Ectodermal cell (in vitro differentiated cells): ENCODE measurements around the gene NMD3. TPM values are rescaled to one million over a fixed set of nuclear protein-coding genes. Genes with fewer than 3 reads are reported as not detected.
A peak's percentile ranks its signal among the peaks of the same experiment; 100 is the strongest.
"Not testable (repeated sequence)": the region's sequence is repeated elsewhere in the genome, so short reads cannot be mapped to it uniquely, and the experiment has no call there.

Source experiments
- H3K27ac ChIP-seq: 2 replicates; pipeline ENCODE4 v1.7.0; 2013; ENCODE audit warnings: mild to moderate bottlenecking, low read depth, low read length; ENCODE audit not compliant: insufficient read depth, poor library complexity, severe bottlenecking
- H3K27me3 ChIP-seq: 2 replicates; pipeline ENCODE4 v1.7.0; 2013; ENCODE audit warnings: mild to moderate bottlenecking, low read length; ENCODE audit not compliant: insufficient read depth, control insufficient read depth, poor library complexity, severe bottlenecking
- H3K36me3 ChIP-seq: one replicate; pipeline ENCODE4 v1.7.0; 2013; ENCODE audit warnings: low read length; ENCODE audit not compliant: control insufficient read depth, insufficient read depth
- H3K4me1 ChIP-seq: one replicate; pipeline ENCODE4 v1.7.0; 2013; ENCODE audit warnings: low read length; ENCODE audit not compliant: control insufficient read depth, insufficient read depth
- H3K4me3 ChIP-seq: 2 replicates; pipeline ENCODE4 v1.7.0; 2013; ENCODE audit warnings: low read depth, low read length, control low read depth; ENCODE audit not compliant: insufficient read depth
- H3K9me3 ChIP-seq: 2 replicates; pipeline ENCODE4 v1.7.0; 2013; ENCODE audit warnings: mild to moderate bottlenecking, low read length, moderate library complexity; ENCODE audit not compliant: control insufficient read depth
- WGBS, 2 experiments: methylation state at CpG; one replicate each; pipeline ENCODE4 v1.1.7; 2013; ENCODE audit warnings: missing lambda C conversion rate in 2 of 2; 5-methylcytosine and 5-hydroxymethylcytosine counted together
- polyA plus RNA-seq, 4 experiments: library from polyadenylated mRNA; stranded (reverse); fragments of 50-300 nt; gene quantifications; one replicate each; pipeline ENCODE4 v1.2.3, GENCODE V29; 2013

NMD3 gene
- polyA plus RNA-seq (2013, experiment 1 of 4), result 40.0 TPM
- 37.8 TPM for polyA plus RNA-seq (2013, experiment 2 of 4)
- polyA plus RNA-seq (2013, experiment 3 of 4), result 36.4 TPM
- 35.8 TPM for polyA plus RNA-seq (2013, experiment 4 of 4)

DNA sequence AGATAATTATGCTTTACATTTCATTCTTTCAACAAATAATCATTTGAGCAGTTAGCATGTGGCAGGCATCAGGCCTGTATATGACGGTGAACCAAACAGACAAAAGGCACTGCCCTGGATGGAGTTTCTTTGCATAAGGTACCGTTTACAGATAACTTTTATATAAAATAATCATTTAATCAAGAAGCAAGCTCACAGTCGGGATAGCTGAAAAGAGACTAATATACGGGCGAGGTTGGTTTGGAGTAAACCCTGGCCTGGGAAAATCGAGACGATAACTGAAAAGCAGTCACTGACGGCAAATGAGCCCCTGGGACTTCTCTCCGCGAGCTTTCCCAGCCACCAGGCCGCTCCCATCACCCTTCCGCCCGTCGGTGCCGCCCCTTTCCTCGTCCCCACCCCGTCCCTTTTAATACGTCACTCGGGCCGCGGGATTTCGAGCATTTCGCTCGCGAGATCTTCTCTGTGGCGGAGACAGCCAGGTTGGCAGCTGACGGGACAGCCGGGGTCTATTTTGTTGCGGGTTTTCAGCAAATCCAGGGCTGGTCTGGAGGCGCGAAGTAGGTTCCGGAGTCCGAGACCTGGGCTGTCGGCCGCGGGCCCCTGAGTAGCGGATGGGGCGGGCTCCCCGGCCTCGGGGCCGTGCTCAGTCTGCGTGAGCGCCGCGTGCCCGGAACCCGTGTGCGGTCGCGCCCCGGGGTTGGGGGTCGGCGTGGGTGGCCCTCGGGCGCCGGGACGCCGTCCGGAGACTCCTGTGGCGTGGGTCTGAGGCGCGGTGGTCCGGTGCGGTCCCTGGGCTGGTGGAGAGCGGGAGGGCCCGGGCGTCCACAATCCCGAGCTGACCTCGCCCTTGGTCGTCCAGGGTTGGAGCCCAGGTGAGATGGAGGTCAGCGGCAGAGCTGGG lies at the start of gene NMD3:
NMD3 (plus strand) TSS at position 462 of the 904 bp plus-strand sequence. CDS start 703 bp downstream, outside the sequence.
- peaks cover 3% of the 10 kb centered on the region for H3K4me1 ChIP-seq

GRCh38 chr3:161171639-161172552 lies 49.2 kb upstream of the NMD3 start:
- Histone ChIP-seq H3K27me3 (no peaks in the 10 kb centered on the region), H3K4me1 (no peaks in the 10 kb centered on the region), H3K4me3 (no peak overlapping the region), H3K9me3 (no peaks in the 10 kb centered on the region), H3K27ac (no peak overlapping the region), H3K36me3 (no peaks in the 10 kb centered on the region)
- 88 to 100% methylated on average over 1 to 2 of the region's 2 CpGs for WGBS, 2 experiments

More for the DNA sequence above, at the start of gene NMD3:
- H3K36me3 ChIP-seq, result no peaks in the 10 kb centered on the region
- 1 to 2% methylated on average over 70 to 71 of the region's 71 CpGs for WGBS, 2 experiments
- H3K9me3 ChIP-seq, result no peaks in the 10 kb centered on the region
- peak within 1 kb of the TSS; percentile 76 for H3K27ac ChIP-seq
- H3K27me3 ChIP-seq, result no peaks in the 10 kb centered on the region
- H3K4me3 ChIP-seq, result peak within 1 kb of the TSS; percentile 89

DNA sequence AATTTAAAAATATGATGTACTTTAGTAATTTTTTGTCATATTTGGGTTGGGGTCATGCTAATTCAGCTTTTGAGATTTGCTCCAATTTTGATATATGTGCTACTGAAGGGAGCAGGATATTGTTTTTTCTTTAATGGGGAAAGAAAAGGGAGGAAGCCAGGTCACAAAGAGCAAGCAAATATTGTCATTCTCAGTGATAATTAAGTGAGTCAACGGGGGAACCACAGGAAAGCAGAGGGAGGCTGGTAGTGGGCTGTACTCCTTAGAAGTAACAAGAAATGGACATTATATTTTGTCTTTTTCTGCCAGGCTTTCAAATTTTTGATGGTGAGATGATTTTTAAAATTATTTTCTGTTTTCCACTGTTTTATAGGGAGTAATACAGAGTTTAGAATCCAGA lies 45.6 kb upstream of the NMD3 start:
- Histone ChIP-seq H3K27me3 (no peaks in the 10 kb centered on the region), H3K9me3 (no peaks in the 10 kb centered on the region), H3K36me3 (no peaks in the 10 kb centered on the region), H3K4me1 (no peaks in the 10 kb centered on the region), H3K4me3 (no peak overlapping the region), H3K27ac (no peak overlapping the region)
- WGBS, 2 experiments, result 86 to 96% methylated on average over 1 of the region's 1 CpG

- Histone ChIP-seq H3K4me3 (no peak overlapping the region), H3K9me3 (no peaks in the 10 kb centered on the region), H3K27me3 (no peaks in the 10 kb centered on the region), H3K27ac (no peak overlapping the region), H3K4me1 (no peaks in the 10 kb centered on the region), H3K36me3 (no peaks in the 10 kb centered on the region)
- 89 to 90% methylated on average over 3 of the region's 3 CpGs for WGBS, 2 experiments
Observed at GRCh38 chr3:161177991-161178390, 43.1 kb upstream of the NMD3 start.

DNA sequence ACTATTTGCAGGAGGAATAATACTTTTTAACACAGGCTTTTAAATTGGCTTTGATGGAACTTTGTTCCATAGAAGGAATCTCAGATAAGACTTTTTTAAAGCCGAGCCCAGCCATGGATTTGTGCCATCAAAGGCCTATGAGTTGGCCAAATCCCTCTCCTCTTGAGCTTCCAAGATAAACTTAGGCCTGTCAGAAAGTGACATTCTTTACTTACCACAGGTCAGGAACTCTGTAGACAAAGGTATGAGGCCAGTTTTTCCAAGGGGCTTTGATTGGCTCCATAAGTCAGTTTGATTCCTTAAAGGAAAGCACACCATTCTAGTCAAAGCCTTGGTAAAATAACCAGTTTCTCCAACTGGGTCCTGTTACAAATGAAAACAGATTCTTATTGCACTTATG lies 39.7 kb upstream of the NMD3 start:
- WGBS, 2 experiments, result 92 to 100% methylated on average over 1 of the region's 1 CpG
- H3K4me1 ChIP-seq, H3K4me3 ChIP-seq, H3K27me3 ChIP-seq, H3K36me3 ChIP-seq, H3K27ac ChIP-seq, H3K9me3 ChIP-seq: not testable (repeated sequence)

- no peaks in the 10 kb centered on the region for H3K36me3 ChIP-seq
- 87 to 94% methylated on average over 1 to 2 of the region's 2 CpGs for WGBS, 2 experiments
- no peaks in the 10 kb centered on the region for H3K27me3 ChIP-seq
- no peak overlapping the region for H3K4me3 ChIP-seq
- H3K9me3 ChIP-seq, result no peaks in the 10 kb centered on the region
- no peak overlapping the region for H3K27ac ChIP-seq
- no peaks in the 10 kb centered on the region for H3K4me1 ChIP-seq
Observed at GRCh38 chr3:161187046-161187445, 34.1 kb upstream of the NMD3 start.

DNA sequence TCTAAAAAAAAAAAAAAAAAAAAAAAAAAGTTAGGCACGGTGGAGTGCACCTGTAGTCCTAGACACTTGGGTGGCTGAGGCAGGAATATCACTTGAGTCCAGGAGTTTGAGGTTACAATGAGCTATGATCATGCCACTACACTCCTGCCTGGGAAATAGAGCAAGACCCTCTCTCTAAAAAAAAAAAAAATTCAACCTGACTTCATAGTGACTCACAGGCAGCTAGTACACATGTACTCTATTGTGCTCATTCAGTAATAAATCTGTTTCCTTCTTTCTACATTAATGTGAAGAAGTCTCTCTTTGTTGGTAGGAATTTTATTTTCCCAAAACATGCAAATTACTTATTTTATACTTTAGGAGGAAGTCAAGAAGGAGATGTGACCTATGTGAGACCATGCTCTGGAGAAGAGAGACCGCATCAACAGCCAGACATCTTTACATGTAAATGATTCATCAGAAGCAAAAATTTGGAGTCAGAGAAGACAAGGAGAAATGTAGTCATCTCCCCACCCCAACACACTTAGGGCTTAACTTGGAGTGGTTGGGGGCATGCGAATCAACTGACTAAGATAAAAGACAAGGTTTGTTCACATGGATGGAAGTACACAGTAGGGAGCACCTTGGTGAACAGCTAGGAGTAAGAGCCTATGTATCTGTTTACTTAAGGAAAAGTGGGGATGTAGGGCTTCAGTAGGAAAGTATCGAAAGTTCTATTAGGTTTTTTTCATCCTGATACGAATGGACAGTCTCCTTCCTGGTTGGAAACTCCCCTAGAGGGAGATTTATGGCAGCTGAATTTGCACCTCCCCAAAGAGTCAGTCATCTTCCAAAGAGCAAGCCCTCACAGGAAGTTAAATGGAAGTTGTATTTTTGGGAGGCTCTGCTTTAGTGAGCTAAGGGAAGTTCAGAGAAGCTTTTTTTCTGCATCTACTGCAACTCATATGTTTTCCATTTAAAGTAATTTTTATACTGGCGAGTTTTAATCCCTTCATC lies 23.0 kb upstream of the NMD3 start:
- 93 to 95% methylated on average over 4 to 5 of the region's 6 CpGs for WGBS, 2 experiments

GRCh38 chr3:161199926-161200325 lies 21.2 kb upstream of the NMD3 start:
- 93% methylated on average over 3 of the region's 3 CpGs for WGBS, 2 experiments
- Histone ChIP-seq H3K4me3 (no peak overlapping the region), H3K4me1 (no peaks in the 10 kb centered on the region), H3K36me3 (no peaks in the 10 kb centered on the region), H3K27ac (no peak overlapping the region), H3K27me3 (no peaks in the 10 kb centered on the region), H3K9me3 (no peaks in the 10 kb centered on the region)

More for the DNA sequence above, 23.0 kb upstream of the NMD3 start:
- Histone ChIP-seq H3K27ac (no peak overlapping the region), H3K4me1 (no peaks in the 10 kb centered on the region), H3K27me3 (no peaks in the 10 kb centered on the region), H3K36me3 (no peaks in the 10 kb centered on the region), H3K9me3 (no peaks in the 10 kb centered on the region), H3K4me3 (no peak overlapping the region)

GRCh38 chr3:161203485-161204098 lies 17.5 kb upstream of the NMD3 start:
- H3K36me3 ChIP-seq, result no peaks in the 10 kb centered on the region
- no peaks in the 10 kb centered on the region for H3K9me3 ChIP-seq
- H3K27me3 ChIP-seq, result no peaks in the 10 kb centered on the region
- 90 to 95% methylated on average over 3 to 4 of the region's 4 CpGs for WGBS, 2 experiments
- no peak overlapping the region for H3K27ac ChIP-seq
- no peaks in the 10 kb centered on the region for H3K4me1 ChIP-seq
- no peak overlapping the region for H3K4me3 ChIP-seq
